ENCODE data around the gene ANP32B.
"Not testable (repeated sequence)": the region's sequence is repeated elsewhere in the genome, so short reads cannot be mapped to it uniquely, and the experiment has no call there.

The ANP32B gene

GRCh38 chr9:97996676-97997075 lies 13.5 kb downstream of the ANP32B start:
- not testable (repeated sequence) for DNase-seq

GRCh38 chr9:97997330-97998276 lies 14.5 kb downstream of the ANP32B start:
- DNase-seq: no peak

GRCh38 chr9:98002808-98003207 lies 19.7 kb downstream of the ANP32B start:
- no peak for DNase-seq

GRCh38 chr9:98006127-98006796 lies 23.1 kb downstream of the ANP32B start:
- DNase-seq: no peak

GRCh38 chr9:98007251-98007928 lies 24.2 kb downstream of the ANP32B start:
- no peak for DNase-seq

GRCh38 chr9:98008764-98009163 lies 25.6 kb downstream of the ANP32B start:
- DNase-seq: no peak

GRCh38 chr9:98009437-98009836 lies 26.3 kb downstream of the ANP32B start:
- DNase-seq: no peak

- DNase-seq: no peak
Observed at GRCh38 chr9:98009936-98010335, 26.8 kb downstream of the ANP32B start.

- no peak for DNase-seq
Observed at GRCh38 chr9:98010445-98010844, 27.3 kb downstream of the ANP32B start.

- no peak for DNase-seq
Observed at GRCh38 chr9:98011122-98011521, 28.0 kb downstream of the ANP32B start.

GRCh38 chr9:98016137-98016680 lies 33.1 kb downstream of the ANP32B start:
- no peak for DNase-seq

- no peak for DNase-seq
Observed at GRCh38 chr9:98017306-98017705, 34.2 kb downstream of the ANP32B start.

- DNase-seq: no peak
Observed at GRCh38 chr9:98018347-98018746, 35.2 kb downstream of the ANP32B start.

GRCh38 chr9:98019098-98019497 lies 36.0 kb downstream of the ANP32B start:
- DNase-seq: no peak

GRCh38 chr9:98019869-98020268 lies 36.7 kb downstream of the ANP32B start:
- DNase-seq: not testable (repeated sequence)

- no peak for DNase-seq
Observed at GRCh38 chr9:98020476-98021145, 37.5 kb downstream of the ANP32B start.

GRCh38 chr9:98021306-98022040 lies 38.3 kb downstream of the ANP32B start:
- DNase-seq: no peak

GRCh38 chr9:98022447-98022846 lies 39.3 kb downstream of the ANP32B start:
- no peak for DNase-seq

- no peak for DNase-seq
Observed at GRCh38 chr9:98024702-98025101, 41.6 kb downstream of the ANP32B start.

GRCh38 chr9:98031169-98031568 lies 48.0 kb downstream of the ANP32B start:
- DNase-seq: no peak

GRCh38 chr9:98031935-98032334 lies 48.8 kb downstream of the ANP32B start:
- DNase-seq: no peak

Data from left hindlimb (tissue), 1 donor.